ENCODE measurements around the gene SLC9A7.
A peak's percentile ranks its signal among the peaks of the same experiment; 100 is the strongest.

Gene SLC9A7

GRCh38 chrX:46703980-46704379 is 54.9 kb downstream of the SLC9A7 start:
- DNase-seq (ENCODE audit: low spot score): no peak

GRCh38 chrX:46698691-46699090 is 60.2 kb downstream of the SLC9A7 start:
- DNase-seq (ENCODE audit: low spot score): no peak

- no peak for DNase-seq (ENCODE audit: low spot score)
These were observed 63.4 kb downstream of the SLC9A7 start for GRCh38 chrX:46695491-46695890.

GRCh38 chrX:46694549-46694948 is 64.4 kb downstream of the SLC9A7 start:
- DNase-seq (ENCODE audit: low spot score): no peak

GRCh38 chrX:46693149-46693548 is 65.8 kb downstream of the SLC9A7 start:
- DNase-seq (ENCODE audit: low spot score): no peak

DNA sequence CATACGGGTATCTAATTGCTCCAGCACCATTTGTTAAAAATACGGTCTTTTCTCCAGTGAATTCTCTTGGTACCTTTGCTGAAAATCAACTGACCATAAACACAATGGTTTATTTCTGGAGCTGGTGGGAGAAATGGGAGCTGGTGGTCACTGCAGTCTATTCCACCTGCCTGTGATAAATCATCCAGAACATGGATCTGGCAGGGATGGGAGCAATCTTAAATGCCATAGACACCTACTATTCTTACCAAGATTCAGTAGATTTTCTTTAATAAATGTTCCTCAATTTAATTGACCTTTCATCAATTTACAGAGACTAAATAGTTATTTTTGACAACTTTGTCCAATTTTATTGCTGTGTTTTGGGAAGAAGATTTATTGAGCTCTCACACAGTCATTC is 68.1 kb downstream of the SLC9A7 start:
- DNase-seq (ENCODE audit: low spot score): no peak

GRCh38 chrX:46687619-46688018 is 71.3 kb downstream of the SLC9A7 start:
- DNase-seq (ENCODE audit: low spot score): no peak

DNA sequence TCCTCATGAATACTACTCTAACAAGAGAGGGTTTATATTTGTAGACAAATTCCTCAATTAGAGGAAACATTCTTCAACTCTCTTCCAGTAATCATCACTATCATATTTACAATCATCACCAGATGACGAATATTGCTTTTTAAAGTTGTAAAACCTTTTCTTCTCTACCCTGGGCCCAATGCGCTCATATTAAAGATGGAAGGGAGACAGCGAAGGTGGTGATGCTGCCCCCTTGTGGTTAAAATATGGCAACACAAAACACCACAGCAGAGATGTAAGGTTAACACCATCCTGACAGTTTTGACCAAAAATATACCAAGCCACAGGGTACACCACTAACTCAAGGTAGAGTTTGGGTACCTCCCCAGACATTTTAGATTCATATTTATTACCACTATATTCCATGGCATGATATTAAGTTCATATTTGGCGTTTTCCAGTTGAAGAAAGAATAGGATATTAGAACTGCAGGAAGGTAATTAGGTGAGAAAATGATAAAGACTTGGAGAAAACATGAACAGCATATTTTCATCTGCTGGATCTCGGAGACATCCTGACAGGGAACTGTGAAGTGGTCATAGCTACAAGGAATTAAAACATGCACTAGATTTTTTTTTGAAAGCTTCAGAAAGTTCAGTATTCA is 72.8 kb downstream of the SLC9A7 start:
- peak; percentile 38 for DNase-seq (ENCODE audit: low spot score)

- no peak for DNase-seq (ENCODE audit: low spot score)
These were observed 75.9 kb downstream of the SLC9A7 start for GRCh38 chrX:46683048-46683447.

DNA sequence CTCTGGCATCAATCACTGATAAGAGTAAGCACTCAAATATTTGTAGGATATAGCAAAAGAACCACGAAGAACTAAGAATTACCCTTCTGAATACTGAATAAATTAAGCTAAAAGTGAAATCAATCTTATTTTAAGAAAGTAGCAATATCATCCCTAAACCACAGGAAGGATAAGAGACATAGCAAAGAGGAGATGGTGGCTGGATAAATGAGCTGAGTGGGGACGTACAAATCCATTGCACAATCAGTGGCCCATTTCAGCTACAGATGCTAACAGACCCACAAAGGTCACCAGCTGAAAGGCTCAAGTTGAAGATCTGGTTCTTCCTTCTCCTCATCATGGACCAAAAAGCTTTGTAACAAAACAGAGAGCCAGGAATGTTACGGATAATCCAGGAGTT is 77.1 kb downstream of the SLC9A7 start:
- no peak for DNase-seq (ENCODE audit: low spot score)

DNA sequence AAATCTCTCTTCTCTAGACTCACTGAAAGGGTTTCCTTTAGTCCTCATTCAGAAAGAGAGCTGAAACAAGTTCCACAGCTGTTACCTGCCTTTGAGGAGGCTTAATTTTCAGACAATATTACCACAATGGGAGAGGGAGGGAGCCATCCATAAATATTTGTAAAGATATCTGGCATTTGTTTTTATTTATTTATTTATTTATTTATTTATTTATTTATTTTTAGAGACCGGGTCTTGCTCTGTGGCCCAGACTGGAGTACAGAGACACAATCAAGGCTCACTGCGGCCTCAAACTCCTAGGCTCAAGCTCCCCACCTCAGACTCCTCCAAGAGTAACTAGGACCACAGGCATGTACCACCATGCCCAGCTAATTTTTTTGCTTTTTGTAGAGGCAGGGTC is 80.7 kb downstream of the SLC9A7 start:
- no peak for DNase-seq (ENCODE audit: low spot score)

DNA sequence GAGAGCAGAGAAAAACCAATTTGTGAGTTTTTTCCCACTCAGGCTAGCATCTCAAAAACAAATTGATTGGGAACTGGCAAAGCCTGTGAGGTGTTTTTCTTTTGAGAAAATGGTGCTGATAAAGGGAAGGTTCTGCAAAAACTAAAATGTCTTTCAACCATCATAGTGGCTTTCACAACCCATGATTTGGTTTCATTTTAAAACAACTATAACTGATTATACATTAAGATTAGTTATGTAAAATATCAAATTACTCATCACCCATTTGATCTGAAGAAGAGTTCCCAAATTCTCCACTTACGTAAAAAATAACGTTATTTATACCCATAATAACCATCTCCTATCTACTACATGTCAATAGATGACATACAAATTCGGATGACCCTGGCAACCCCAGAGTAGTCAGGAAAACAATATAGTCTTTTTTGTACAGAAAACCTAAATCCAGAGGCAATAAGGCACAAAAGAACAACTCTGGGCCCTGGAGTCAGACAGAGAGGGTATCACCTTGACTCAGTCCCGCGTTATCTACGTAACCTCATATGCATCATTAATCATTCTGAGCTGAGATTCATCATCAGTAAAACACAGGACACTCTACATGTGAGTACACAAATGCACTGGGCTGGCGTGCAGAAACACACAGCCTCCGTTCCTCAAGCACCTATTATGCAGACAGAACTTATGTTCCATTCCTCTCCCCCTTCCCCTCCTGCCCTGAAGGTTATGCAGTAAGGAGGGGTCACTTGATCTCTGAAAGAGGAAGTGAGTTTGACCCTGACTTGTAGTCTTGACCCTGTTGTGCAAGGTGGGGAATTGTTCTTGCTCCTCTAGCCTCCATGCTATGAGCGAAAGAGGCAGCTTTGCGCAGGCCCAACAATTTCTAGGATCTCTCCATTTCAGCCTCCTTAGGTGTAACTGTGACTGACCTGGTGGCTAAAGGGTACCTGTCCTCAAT is 82.2 kb downstream of the SLC9A7 start:
- no peak for DNase-seq (ENCODE audit: low spot score)

GRCh38 chrX:46673620-46674359 is 85.1 kb downstream of the SLC9A7 start:
- no peak for DNase-seq (ENCODE audit: low spot score)

GRCh38 chrX:46670316-46670715 is 88.6 kb downstream of the SLC9A7 start:
- no peak for DNase-seq (ENCODE audit: low spot score)

- DNase-seq (ENCODE audit: low spot score): no peak
These were observed 92.1 kb downstream of the SLC9A7 start for GRCh38 chrX:46666831-46667230.

DNA sequence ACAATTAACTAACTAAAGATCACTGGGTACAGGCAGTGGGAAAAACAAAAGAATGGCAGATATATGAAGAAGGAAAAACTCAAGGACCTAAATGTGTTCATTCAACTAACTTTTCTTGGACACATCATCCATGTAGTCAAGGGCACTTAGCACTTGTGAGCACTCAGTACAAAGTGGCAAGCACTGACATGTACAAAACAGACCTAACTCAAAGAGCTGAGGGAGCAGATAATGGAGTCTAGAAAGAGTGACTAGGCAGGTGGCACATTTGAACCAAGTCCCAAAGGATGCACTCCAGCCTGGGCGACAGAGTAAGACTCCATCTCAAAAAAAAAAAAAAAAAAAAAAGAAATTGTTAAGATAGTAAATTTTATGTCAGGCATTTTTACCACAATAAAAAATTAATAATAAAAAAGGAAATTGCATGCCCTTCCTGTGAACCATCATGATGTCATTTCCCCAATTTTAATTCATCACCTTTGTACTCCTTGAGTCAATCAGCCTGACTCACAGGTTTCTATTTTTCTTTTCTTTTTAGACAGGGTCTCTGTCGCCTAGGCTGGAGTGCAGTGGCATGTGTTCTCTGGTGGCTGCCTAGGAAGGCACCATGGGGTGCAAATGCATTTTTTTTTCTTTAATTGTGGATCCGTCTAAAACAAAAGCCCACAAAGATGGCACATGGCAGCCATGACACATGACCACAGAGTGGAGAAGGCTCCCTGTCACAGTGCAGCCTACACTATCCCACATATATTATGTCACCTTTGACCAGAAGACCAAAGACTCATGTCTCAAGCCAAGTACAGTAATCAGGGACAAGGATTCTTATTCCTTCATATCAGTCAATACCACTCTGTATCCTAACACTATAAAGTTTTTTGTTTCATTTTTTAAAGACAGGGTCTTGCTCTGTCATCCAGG is 93.4 kb downstream of the SLC9A7 start:
- no peak for DNase-seq (ENCODE audit: low spot score)

- DNase-seq (ENCODE audit: low spot score): no peak
These were observed 96.5 kb downstream of the SLC9A7 start for GRCh38 chrX:46662188-46662958.

DNA sequence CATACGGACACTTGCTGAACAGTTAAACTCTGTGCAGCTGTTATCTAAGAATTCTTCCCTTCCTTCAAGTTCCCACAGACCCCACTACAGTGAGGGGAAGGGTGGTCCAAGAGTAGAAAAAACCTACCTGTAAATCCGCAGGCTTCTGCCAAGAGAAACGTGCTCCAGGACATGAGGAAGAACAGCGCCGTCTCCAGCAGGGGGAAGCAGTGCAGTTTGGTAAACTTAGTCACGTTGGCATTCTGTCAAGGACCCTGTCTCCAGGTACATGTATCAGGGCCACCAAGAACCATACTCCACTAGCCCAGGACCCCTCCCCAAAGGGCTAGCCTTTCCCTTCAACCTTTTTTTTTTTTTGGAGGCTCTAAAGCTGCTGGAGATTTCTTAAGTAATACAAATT is 105.4 kb downstream of the SLC9A7 start:
- DNase-seq (ENCODE audit: low spot score): no peak

DNA sequence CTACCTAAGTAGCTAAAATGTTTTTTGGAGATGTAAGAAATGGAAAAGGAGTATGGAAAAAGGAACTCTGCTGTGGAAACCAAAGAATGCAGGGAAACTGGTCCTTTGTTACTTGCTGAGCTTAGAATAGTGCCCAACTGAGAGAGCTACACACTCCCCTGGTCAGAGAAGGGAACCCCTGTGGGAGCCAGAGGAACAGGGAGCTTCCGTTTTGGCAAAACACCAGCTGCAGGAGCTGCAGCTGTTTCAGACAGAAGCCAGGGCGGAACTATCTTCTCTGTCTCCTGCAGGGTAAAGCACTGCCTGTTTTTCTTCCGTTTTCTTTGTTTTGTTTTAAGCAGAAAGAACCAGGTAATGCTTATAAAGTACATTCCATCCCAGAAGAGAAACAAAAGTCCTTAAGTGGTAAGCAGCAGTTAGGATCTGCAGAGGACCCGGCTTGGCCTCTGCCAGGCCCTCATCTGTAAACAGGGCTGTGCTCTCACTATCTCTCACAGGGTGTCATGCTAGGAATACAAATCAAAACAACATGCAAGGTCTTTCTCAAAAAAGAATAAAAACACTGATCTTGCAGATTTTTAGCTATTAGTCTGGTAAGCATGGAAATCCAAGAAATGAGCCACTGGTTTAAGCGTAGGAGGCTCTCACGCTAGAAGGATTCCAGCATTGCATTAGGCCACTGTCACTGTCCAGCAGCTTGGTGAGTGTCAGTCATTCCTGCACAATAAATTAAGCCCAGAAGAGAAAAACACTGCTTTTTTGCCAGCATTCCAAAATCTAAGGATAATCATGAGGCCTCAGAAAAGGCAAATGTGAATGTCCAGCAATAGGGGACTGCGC is 109.3 kb downstream of the SLC9A7 start:
- DNase-seq (ENCODE audit: low spot score): no peak

DNA sequence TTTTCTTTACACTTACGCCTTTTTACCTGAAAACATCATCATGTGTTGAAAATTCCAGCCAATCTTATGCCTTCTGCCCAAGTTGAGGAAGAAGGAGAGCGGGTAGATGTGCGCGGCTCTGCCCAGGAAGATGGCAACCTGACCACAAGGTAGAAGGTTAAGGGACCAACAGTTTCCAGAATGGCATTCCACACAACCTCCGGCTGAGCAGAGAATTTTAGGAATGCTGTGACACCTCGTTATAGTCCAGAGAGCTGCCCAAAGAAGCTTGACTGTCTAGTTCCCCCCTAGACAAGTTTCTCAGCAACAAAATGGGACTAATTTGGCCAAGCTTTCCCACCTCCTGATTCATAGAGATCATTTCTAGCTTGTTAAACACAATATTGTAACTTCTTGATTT is 110.3 kb downstream of the SLC9A7 start:
- DNase-seq (ENCODE audit: low spot score): no peak
